ENCODE data around the gene CIDEB.

Gene CIDEB

DNA sequence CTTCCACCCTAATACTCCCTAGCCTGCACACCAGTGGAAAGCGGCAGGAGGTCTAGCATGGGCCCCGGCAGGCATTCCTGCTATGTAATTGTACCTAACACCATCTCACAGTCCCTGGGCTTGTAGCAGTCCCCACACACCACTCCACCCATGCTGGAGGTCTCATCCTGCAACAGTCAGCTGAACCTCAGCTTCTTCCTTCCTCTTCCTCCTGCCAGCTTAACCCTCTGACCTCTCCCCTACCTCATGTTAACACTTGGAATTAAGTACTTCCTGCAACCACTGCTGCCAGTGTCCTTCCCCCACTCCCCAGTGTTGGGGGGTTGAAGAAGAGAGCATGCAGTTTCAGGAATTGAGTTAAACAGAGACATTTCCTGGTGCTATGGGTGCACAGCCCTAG is 19.5 kb upstream of the CIDEB start:
- TF ChIP-seq, protein P1, sequence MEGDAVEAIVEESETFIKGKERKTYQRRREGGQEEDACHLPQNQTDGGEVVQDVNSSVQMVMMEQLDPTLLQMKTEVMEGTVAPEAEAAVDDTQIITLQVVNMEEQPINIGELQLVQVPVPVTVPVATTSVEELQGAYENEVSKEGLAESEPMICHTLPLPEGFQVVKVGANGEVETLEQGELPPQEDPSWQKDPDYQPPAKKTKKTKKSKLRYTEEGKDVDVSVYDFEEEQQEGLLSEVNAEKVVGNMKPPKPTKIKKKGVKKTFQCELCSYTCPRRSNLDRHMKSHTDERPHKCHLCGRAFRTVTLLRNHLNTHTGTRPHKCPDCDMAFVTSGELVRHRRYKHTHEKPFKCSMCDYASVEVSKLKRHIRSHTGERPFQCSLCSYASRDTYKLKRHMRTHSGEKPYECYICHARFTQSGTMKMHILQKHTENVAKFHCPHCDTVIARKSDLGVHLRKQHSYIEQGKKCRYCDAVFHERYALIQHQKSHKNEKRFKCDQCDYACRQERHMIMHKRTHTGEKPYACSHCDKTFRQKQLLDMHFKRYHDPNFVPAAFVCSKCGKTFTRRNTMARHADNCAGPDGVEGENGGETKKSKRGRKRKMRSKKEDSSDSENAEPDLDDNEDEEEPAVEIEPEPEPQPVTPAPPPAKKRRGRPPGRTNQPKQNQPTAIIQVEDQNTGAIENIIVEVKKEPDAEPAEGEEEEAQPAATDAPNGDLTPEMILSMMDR (IDR thresholded peaks at IDR 0.05; ENCODE audit: poor library complexity, severe bottlenecking) = no peak
- H3K4me3 ChIP-seq (ENCODE audit: severe bottlenecking) = no peak overlapping the region
- no peak for ATAC-seq (ENCODE audit: low read depth)
- H3K4me1 ChIP-seq (ENCODE audit: insufficient read depth, poor library complexity, severe bottlenecking) = no peaks in the 10 kb centered on the region
- no peaks in the 10 kb centered on the region for H3K36me3 ChIP-seq (ENCODE audit: low read depth)
- H3K27ac ChIP-seq (ENCODE audit: poor library complexity, severe bottlenecking) = no peak overlapping the region
- no peak for DNase-seq (ENCODE audit: low spot score)
- H3K9me3 ChIP-seq (ENCODE audit: severe bottlenecking) = no peaks in the 10 kb centered on the region
- H3K27me3 ChIP-seq (ENCODE audit: insufficient read depth, poor library complexity, severe bottlenecking) = no peaks in the 10 kb centered on the region

DNA sequence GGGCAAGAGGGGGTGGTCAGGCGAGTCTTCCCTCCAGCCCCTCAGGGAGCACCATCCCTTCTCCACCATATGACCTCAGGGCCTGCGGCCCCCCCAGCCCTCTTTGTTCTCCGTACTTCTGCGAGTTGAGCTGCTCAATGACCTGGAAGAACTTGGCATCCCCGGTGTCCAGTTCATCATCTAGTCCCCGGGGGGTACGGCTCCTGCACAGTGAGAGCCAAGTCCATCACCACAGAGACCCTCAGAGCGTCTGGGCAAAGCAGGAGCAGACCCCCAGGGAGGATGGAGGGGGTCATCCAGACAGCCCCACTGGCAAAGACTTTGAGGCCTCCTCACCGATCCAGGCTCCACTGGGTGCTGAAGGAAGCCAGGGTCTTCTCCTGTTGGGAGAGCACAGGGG is 18.2 kb upstream of the CIDEB start:
- DNase-seq (ENCODE audit: low spot score) = no peak
- TF ChIP-seq, protein P1 (IDR thresholded peaks at IDR 0.05; ENCODE audit: poor library complexity, severe bottlenecking) = no peak
- no peak overlapping the region for H3K27ac ChIP-seq (ENCODE audit: poor library complexity, severe bottlenecking)
- no peak for ATAC-seq (ENCODE audit: low read depth)
- H3K27me3 ChIP-seq (ENCODE audit: insufficient read depth, poor library complexity, severe bottlenecking) = no peaks in the 10 kb centered on the region
- H3K4me1 ChIP-seq (ENCODE audit: insufficient read depth, poor library complexity, severe bottlenecking) = no peaks in the 10 kb centered on the region
- H3K36me3 ChIP-seq (ENCODE audit: low read depth) = no peaks in the 10 kb centered on the region
- H3K9me3 ChIP-seq (ENCODE audit: severe bottlenecking) = no peaks in the 10 kb centered on the region
- no peak overlapping the region for H3K4me3 ChIP-seq (ENCODE audit: severe bottlenecking)

DNA sequence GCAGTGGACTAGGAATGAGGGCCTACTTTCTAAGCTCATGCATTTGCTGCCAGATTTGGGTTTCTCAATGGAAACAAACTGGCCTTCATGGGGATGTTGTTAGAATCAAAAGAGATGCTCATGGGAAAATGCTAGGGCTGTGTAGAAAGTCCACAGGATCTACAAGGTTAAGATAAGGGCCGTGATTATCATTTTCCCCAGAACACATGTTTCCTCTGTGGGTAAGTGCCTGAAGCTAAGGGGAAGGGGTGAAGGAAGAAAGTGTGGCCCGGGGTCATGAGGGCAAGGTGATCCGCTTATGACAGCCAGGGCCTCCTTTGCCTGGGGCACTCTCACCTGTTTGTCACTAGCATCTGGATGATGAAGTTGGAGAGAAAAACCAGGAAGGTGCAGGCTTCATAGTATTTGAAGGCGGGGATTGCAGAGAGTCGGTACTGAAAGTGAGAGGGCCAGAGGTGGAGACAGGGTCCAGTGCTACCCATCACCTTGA is 17.3 kb upstream of the CIDEB start:
- Histone ChIP-seq H3K4me1 (ENCODE audit: insufficient read depth, poor library complexity, severe bottlenecking) (no peaks in the 10 kb centered on the region), H3K4me3 (ENCODE audit: severe bottlenecking) (no peak overlapping the region), H3K27me3 (ENCODE audit: insufficient read depth, poor library complexity, severe bottlenecking) (no peaks in the 10 kb centered on the region), H3K9me3 (ENCODE audit: severe bottlenecking) (no peaks in the 10 kb centered on the region), H3K27ac (ENCODE audit: poor library complexity, severe bottlenecking) (no peak overlapping the region), H3K36me3 (ENCODE audit: low read depth) (no peaks in the 10 kb centered on the region)
- TF ChIP-seq, protein P1 (IDR thresholded peaks at IDR 0.05; ENCODE audit: poor library complexity, severe bottlenecking) = no peak
- ATAC-seq (ENCODE audit: low read depth) (no peak), DNase-seq (ENCODE audit: low spot score) (no peak)

DNA sequence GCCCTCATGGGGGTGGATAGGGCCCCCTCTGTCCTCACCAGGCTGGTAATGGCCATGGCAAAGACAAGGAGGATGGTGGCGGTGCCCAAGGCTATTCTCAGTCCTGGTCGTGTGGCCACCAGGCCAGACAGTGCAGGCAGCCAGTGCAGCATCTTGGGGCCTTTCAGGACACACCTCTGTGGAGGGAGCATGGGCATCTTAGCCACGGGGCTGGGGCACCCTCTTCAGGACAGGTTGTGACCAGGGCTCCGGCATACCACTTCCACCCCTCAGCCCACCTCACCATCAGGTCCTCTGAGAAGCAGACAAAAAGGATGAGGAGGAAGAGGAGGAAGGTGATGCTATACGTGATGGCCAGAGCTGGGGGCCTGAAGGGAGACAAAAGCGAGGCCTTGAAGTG is 16.2 kb upstream of the CIDEB start:
- H3K27me3 ChIP-seq (ENCODE audit: insufficient read depth, poor library complexity, severe bottlenecking) = no peaks in the 10 kb centered on the region
- H3K9me3 ChIP-seq (ENCODE audit: severe bottlenecking) = no peaks in the 10 kb centered on the region
- DNase-seq (ENCODE audit: low spot score) = no peak
- no peak overlapping the region for H3K27ac ChIP-seq (ENCODE audit: poor library complexity, severe bottlenecking)
- H3K36me3 ChIP-seq (ENCODE audit: low read depth) = no peaks in the 10 kb centered on the region
- no peaks in the 10 kb centered on the region for H3K4me1 ChIP-seq (ENCODE audit: insufficient read depth, poor library complexity, severe bottlenecking)
- TF ChIP-seq, protein P1 (IDR thresholded peaks at IDR 0.05; ENCODE audit: poor library complexity, severe bottlenecking) = no peak
- 0 out of 3 replicates have a peak, but pooled peaks have one; percentile 26 for ATAC-seq (ENCODE audit: low read depth)
- no peak overlapping the region for H3K4me3 ChIP-seq (ENCODE audit: severe bottlenecking)

DNA sequence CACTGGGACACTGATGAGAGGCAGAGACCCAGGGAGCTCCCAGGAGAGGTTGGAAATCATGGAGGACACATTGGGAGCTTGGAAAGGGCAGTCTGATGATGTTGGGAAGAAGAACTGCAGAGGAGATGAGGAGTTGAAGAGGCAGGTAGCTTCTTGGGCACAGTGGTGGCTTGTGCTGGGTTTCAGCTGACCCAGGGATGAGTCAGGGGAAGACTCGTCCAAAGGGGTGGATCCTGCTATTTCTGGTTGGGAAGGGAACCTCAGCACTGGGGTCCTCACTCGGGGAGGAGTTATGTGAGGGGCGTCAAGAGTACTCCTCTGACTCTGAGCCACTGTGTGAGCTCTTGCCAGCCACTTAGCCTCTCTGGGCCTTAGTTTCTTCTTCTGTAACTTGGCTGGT is 15.6 kb upstream of the CIDEB start:
- ATAC-seq (ENCODE audit: low read depth) (no peak), DNase-seq (ENCODE audit: low spot score) (no peak)
- TF ChIP-seq, protein P1 (IDR thresholded peaks at IDR 0.05; ENCODE audit: poor library complexity, severe bottlenecking) = no peak
- Histone ChIP-seq H3K27ac (ENCODE audit: poor library complexity, severe bottlenecking) (no peak overlapping the region), H3K36me3 (ENCODE audit: low read depth) (no peaks in the 10 kb centered on the region), H3K4me1 (ENCODE audit: insufficient read depth, poor library complexity, severe bottlenecking) (no peaks in the 10 kb centered on the region), H3K27me3 (ENCODE audit: insufficient read depth, poor library complexity, severe bottlenecking) (no peaks in the 10 kb centered on the region), H3K4me3 (ENCODE audit: severe bottlenecking) (no peak overlapping the region), H3K9me3 (ENCODE audit: severe bottlenecking) (no peaks in the 10 kb centered on the region)
